ENCODE results near the gene DRGX.

DRGX gene

DNA sequence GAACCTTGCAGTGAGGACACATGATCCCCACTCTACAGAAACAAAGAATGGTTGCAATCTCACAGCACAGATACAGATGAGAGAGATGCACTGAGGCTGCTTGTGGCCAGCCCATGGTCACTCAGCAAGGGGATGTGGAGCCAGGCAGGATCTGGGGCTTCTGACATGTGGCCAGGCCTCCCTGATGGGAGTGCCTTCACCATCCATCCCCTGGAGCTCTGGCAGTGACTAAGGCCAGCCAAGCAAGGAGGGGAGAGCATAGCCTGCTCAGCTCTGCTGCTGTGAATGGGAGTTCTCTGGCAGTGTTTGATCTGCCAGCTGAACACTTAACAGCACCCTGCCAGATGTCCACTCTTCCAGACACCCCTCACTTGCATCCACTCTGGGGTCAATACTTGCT lies 77.1 kb downstream of the DRGX start:
- Histone ChIP-seq H3K4me3 (ENCODE audit: low read length) (no peak overlapping the region), H3K27ac (ENCODE audit: low read length) (no peak overlapping the region), H3K27me3 (ENCODE audit: insufficient read depth, low read length) (no peaks in the 10 kb centered on the region), H3K9ac (ENCODE audit: low read depth, low read length) (no peak overlapping the region), H3K9me3 (ENCODE audit: insufficient read depth, low read depth, low read length) (no peaks in the 10 kb centered on the region), H3K4me1 (ENCODE audit: insufficient read depth, low read length) (no peaks in the 10 kb centered on the region), H3K36me3 (ENCODE audit: insufficient read depth, low read depth, low read length) (no peaks in the 10 kb centered on the region)

DNA sequence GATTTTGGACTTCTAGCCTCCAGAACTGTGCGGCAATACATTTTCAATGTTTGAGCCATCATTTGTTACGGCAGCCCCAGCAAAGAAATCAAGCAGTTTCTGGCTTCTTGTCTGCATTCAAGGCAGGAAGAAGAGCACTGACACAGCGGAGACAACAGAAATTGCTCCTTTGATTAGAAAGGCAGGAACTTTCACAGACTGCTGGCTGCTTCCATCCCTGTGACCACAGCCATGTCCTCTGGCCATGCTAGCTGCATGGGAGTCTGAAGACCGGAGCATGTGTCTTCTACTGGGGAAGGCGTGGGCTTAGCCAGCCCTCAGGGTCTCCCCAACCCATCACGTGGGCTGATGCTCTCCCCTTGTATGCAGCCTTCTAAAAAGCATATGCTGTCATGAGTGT lies 77.9 kb downstream of the DRGX start:
- H3K4me1 ChIP-seq (ENCODE audit: insufficient read depth, low read length) = no peaks in the 10 kb centered on the region
- H3K27me3 ChIP-seq (ENCODE audit: insufficient read depth, low read length) = no peaks in the 10 kb centered on the region
- no peaks in the 10 kb centered on the region for H3K36me3 ChIP-seq (ENCODE audit: insufficient read depth, low read depth, low read length)
- H3K9me3 ChIP-seq (ENCODE audit: insufficient read depth, low read depth, low read length) = no peaks in the 10 kb centered on the region
- H3K27ac ChIP-seq (ENCODE audit: low read length) = no peak overlapping the region
- no peak overlapping the region for H3K4me3 ChIP-seq (ENCODE audit: low read length)
- H3K9ac ChIP-seq (ENCODE audit: low read depth, low read length) = no peak overlapping the region

DNA sequence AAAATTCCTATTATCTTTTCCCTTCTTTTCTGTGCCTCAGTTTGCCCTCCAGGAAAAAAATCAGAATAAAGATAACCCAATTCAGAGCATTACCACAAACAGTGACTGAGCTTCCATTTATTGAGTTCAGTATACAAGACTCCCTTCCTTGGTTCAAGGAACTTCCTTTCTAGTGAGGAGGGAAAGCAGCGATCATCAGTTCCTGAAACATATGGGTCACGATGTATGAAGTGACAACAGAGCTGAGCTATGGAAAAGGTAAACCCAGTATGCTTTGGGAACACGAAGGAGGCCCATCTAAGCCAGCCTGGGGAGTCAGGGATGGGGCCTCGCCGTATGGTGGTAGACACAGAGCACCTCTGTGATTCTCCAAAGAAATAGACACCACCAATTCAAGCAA lies 81.1 kb downstream of the DRGX start:
- H3K9ac ChIP-seq (ENCODE audit: low read depth, low read length) = no peak overlapping the region
- no peaks in the 10 kb centered on the region for H3K36me3 ChIP-seq (ENCODE audit: insufficient read depth, low read depth, low read length)
- no peak overlapping the region for H3K4me3 ChIP-seq (ENCODE audit: low read length)
- H3K27ac ChIP-seq (ENCODE audit: low read length) = no peak overlapping the region
- no peaks in the 10 kb centered on the region for H3K4me1 ChIP-seq (ENCODE audit: insufficient read depth, low read length)
- H3K9me3 ChIP-seq (ENCODE audit: insufficient read depth, low read depth, low read length) = no peaks in the 10 kb centered on the region
- no peaks in the 10 kb centered on the region for H3K27me3 ChIP-seq (ENCODE audit: insufficient read depth, low read length)
